ENCODE results near the gene CCDC182. TPM values are rescaled to one million over a fixed set of nuclear protein-coding genes. Genes with fewer than 3 reads are reported as not detected.

Gene CCDC182
- polyA plus RNA-seq, 1 experiment = not detected

DNA sequence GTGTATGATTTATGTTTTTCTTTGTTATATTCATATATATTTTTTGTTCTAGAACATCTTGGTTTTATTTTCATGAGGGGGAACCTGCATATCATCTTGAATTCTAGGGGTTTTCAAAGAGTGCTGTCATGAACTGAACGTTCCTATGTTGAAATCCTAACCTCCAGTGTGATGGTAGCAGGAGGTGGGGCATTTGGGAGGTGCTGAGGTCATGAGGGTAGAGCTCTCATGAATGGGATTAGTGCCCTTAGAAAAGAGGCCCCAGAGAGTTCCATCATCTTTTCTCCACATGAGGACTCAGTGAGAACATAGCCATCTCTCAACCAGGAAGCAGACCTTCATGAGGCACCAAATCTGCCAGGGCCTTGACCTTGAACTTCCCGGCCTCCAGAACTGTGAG, 34.6 kb upstream of the CCDC182 start:
- no peak for DNase-seq (ENCODE audit: low read depth, low spot score)
- peaks cover 38% of the 10 kb centered on the region for H3K27me3 ChIP-seq (ENCODE audit: control insufficient read depth, insufficient read depth, low read length)
- H3K4me3 ChIP-seq (ENCODE audit: low read depth, low read length) = no peak overlapping the region
- TF ChIP-seq, protein P1, sequence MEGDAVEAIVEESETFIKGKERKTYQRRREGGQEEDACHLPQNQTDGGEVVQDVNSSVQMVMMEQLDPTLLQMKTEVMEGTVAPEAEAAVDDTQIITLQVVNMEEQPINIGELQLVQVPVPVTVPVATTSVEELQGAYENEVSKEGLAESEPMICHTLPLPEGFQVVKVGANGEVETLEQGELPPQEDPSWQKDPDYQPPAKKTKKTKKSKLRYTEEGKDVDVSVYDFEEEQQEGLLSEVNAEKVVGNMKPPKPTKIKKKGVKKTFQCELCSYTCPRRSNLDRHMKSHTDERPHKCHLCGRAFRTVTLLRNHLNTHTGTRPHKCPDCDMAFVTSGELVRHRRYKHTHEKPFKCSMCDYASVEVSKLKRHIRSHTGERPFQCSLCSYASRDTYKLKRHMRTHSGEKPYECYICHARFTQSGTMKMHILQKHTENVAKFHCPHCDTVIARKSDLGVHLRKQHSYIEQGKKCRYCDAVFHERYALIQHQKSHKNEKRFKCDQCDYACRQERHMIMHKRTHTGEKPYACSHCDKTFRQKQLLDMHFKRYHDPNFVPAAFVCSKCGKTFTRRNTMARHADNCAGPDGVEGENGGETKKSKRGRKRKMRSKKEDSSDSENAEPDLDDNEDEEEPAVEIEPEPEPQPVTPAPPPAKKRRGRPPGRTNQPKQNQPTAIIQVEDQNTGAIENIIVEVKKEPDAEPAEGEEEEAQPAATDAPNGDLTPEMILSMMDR (IDR thresholded peaks at IDR 0.05; ENCODE audit: low read depth, low read length) = no peak
- H3K9me3 ChIP-seq (ENCODE audit: control insufficient read depth, insufficient read depth, low read length) = no peaks in the 10 kb centered on the region; the same call in 1 of the 2 replicates
- CTCF ChIA-PET = interaction anchor here (1.1 kb wide), 2 partner anchors 182 to 536 kb away, joined by 3 read pairs; no protein-coding TSS in a partner anchor
- POLR2A ChIA-PET = interaction anchor here (0.7 kb wide), 1 partner anchor 401 kb away, joined by 6 read pairs; no protein-coding TSS in a partner anchor
- no peak overlapping the region for H3K27ac ChIP-seq (ENCODE audit: low read depth, low read length)

DNA sequence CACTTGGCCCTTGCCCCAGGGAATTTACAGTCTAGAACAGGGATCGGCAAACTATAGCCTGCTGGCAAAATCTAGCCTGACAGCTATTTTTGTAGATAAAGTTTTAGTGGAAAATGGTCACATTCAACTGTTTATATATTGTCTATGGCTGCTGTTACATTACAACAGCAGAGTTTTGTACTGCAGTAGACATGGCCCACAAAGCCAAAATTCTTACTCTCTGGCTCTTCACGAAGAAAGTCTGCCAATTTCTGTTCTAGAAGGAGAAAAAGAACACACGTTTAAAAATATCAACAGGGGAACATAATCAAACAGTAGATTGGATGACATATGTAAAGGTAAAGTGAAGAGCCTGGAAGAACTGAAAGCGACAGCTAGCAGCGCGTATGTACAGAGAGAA, 33.2 kb upstream of the CCDC182 start:
- ChIA-PET CTCF (interaction anchor here (0.6 kb wide), 1 partner anchor 658 kb away, joined by 3 read pairs; no protein-coding TSS in a partner anchor), POLR2A (no interaction called here)
- no peak overlapping the region for H3K27ac ChIP-seq (ENCODE audit: low read depth, low read length)
- TF ChIP-seq, protein P1 (IDR thresholded peaks at IDR 0.05; ENCODE audit: low read depth, low read length) = no peak
- no peak for DNase-seq (ENCODE audit: low read depth, low spot score)
- H3K9me3 ChIP-seq (ENCODE audit: control insufficient read depth, insufficient read depth, low read length) = no peaks in the 10 kb centered on the region; the same call in 1 of the 2 replicates
- H3K27me3 ChIP-seq (ENCODE audit: control insufficient read depth, insufficient read depth, low read length) = peaks cover 36% of the 10 kb centered on the region
- H3K4me3 ChIP-seq (ENCODE audit: low read depth, low read length) = no peak overlapping the region

DNA sequence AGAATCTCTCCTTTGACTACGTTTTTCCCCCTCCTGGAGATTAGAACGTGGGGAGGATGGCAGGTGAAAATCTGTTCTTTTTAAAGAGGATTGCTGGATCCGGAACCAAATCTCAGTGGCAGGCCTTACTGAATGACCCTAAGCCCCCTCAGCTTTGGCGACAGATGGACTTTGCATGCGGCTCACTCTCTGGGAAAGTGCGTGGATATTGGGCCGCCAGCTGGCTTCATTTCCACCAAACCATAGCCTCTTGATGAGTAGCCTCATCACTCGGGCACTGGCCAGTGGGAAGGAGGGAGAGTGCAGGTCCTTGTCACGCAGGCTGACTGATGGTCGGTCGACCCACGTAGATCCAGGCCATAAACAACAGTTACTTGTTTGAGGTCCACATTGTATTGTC, 31.3 kb upstream of the CCDC182 start:
- ChIA-PET POLR2A (no interaction called here), CTCF (interaction anchor here (0.6 kb wide), 1 partner anchor 28 kb away, joined by 3 read pairs; no protein-coding TSS in a partner anchor)
- Histone ChIP-seq H3K4me3 (ENCODE audit: low read depth, low read length) (no peak overlapping the region), H3K27ac (ENCODE audit: low read depth, low read length) (no peak overlapping the region), H3K27me3 (ENCODE audit: control insufficient read depth, insufficient read depth, low read length) (peaks cover 34% of the 10 kb centered on the region), H3K9me3 (ENCODE audit: control insufficient read depth, insufficient read depth, low read length) (no peaks in the 10 kb centered on the region)
- no peak for DNase-seq (ENCODE audit: low read depth, low spot score)
- TF ChIP-seq, protein P1 (IDR thresholded peaks at IDR 0.05; ENCODE audit: low read depth, low read length) = no peak

DNA sequence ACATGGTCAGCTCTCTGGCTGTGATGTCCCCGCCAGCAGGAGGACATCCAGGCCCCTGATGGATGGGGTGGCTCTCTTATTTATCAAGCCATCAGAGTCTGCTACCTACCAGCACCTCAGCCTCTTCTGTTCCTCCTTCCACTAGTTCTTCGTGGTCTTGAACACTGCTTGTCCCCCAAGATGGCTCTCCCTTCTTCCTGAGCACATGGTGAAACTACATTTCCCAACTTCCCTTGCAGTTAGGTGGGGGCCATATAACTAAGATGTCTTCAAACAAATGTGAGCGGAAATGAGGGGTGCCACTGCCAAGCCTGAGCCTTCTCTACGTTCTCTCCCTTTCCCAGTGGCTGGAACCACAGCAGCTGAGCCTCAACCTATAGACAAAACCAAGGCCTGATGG, 29.8 kb upstream of the CCDC182 start:
- Histone ChIP-seq H3K9me3 (ENCODE audit: control insufficient read depth, insufficient read depth, low read length) (no peaks in the 10 kb centered on the region), H3K27me3 (ENCODE audit: control insufficient read depth, insufficient read depth, low read length) (peaks cover 34% of the 10 kb centered on the region), H3K4me3 (ENCODE audit: low read depth, low read length) (no peak overlapping the region), H3K27ac (ENCODE audit: low read depth, low read length) (no peak overlapping the region)
- ChIA-PET POLR2A (no interaction called here), CTCF (interaction anchor here (0.6 kb wide), 1 partner anchor 8 kb away, joined by 6 read pairs; no protein-coding TSS in a partner anchor)
- DNase-seq (ENCODE audit: low read depth, low spot score) = no peak
- TF ChIP-seq, protein P1 (IDR thresholded peaks at IDR 0.05; ENCODE audit: low read depth, low read length) = no peak

DNA sequence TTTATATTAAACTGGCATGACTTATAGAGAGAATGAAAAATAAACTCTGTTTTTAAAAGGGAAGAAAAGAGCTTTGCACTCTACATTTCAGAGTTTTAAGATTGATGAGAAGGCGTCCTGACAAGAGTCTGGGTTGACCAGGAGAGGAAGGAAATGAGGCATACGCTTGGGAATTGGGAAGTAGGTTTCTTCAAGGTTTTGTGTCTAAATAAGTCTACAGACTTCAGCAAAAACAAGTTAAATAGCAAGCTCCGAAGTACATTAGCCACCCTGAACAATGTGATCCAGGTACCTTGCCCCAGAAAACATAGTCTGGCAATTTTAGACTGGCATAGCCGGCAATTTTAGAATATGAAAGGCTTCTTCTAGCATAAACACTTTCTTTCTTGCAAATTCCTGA, 28.5 kb upstream of the CCDC182 start:
- Histone ChIP-seq H3K9me3 (ENCODE audit: control insufficient read depth, insufficient read depth, low read length) (no peaks in the 10 kb centered on the region), H3K27me3 (ENCODE audit: control insufficient read depth, insufficient read depth, low read length) (peaks cover 35% of the 10 kb centered on the region), H3K27ac (ENCODE audit: low read depth, low read length) (no peak overlapping the region), H3K4me3 (ENCODE audit: low read depth, low read length) (no peak overlapping the region)
- TF ChIP-seq, protein P1 (IDR thresholded peaks at IDR 0.05; ENCODE audit: low read depth, low read length) = no peak
- ChIA-PET CTCF (interaction anchor here (0.6 to 1.1 kb wide), 3 partner anchors 10 to 550 kb away, joined by 3 to 8 read pairs (median 3); no protein-coding TSS in a partner anchor), POLR2A (no interaction called here)
- DNase-seq (ENCODE audit: low read depth, low spot score) = no peak

All from AG04450 (cell line).